H1 (cell line): ENCODE results near the gene HIPK1. TPM values are rescaled to one million over a fixed set of nuclear protein-coding genes. Genes with fewer than 3 reads are reported as not detected.

Source experiments
- CTCF ChIA-PET: fragments of 300-600 bp; sonication (Branson Sonifier 250); formaldehyde crosslinking; loops from one replicate; lab custom pipeline; 2021; ENCODE audit not compliant: partially characterized antibody; lab: Charles Lee
- POLR2A ChIA-PET: fragments of 300-600 bp; sonication (Branson Sonifier 250); formaldehyde crosslinking; loops from one replicate; lab custom pipeline; 2021; ENCODE audit warnings: inconsistent platforms; ENCODE audit not compliant: partially characterized antibody; lab: Charles Lee
- DNase-seq, 2 experiments: peaks; one replicate each; pipeline versions ENCODE4 v3.0.0 to v3.0.0-alpha.2; 2010 to 2022; ENCODE audit warnings: low spot score in 2 of 2, low read depth in 1 of 2, mixed read lengths in 1 of 2
- FAIRE-seq: peaks from 2 replicates; lab custom pipeline; 2011; peaks lifted over from hg19 to GRCh38; lab: Jason Lieb, UNC
- H2AFZ ChIP-seq: 2 replicates; pipeline ENCODE4 v1.8.1; 2012; ENCODE audit warnings: low read length, inconsistent platforms
- H2AK5ac ChIP-seq: 2 replicates; pipeline ENCODE4 v1.6.1; 2013; ENCODE audit warnings: low read depth, low read length
- H2BK120ac ChIP-seq: replicated peaks from 2 replicates; pipeline ENCODE3; 2013; ENCODE audit warnings: low read depth, low read length, inconsistent platforms
- H2BK12ac ChIP-seq: 2 replicates; pipeline ENCODE4 v1.6.1; 2013; ENCODE audit warnings: low read depth, low read length
- H2BK15ac ChIP-seq: 2 replicates; pipeline ENCODE4 v1.6.1; 2013; ENCODE audit warnings: low read length
- H2BK20ac ChIP-seq: 2 replicates; pipeline ENCODE4 v1.6.1; 2013; ENCODE audit warnings: low read length
- H2BK5ac ChIP-seq: 2 replicates; pipeline ENCODE4 v1.6.1; 2013; ENCODE audit warnings: low read depth, low read length
- H3K14ac ChIP-seq: 2 replicates; pipeline ENCODE4 v1.6.1; 2013; ENCODE audit warnings: inconsistent platforms; ENCODE audit not compliant: insufficient read length
- H3K18ac ChIP-seq: 2 replicates; pipeline ENCODE4 v1.6.1; 2013; ENCODE audit warnings: low read length; ENCODE audit errors: extremely low read depth
- H3K23ac ChIP-seq: 2 replicates; pipeline ENCODE4 v1.6.1; 2013; ENCODE audit warnings: inconsistent platforms; ENCODE audit not compliant: insufficient read length
- H3K23me2 ChIP-seq: 2 replicates; pipeline ENCODE4 v1.6.1; 2013; ENCODE audit warnings: low read depth, low read length
- H3K27ac ChIP-seq: 2 replicates; pipeline ENCODE4 v1.6.1; 2011; ENCODE audit warnings: low read depth, low read length, inconsistent platforms
- H3K27me3 ChIP-seq, 4 experiments: replicated peaks in 1 of 4; 1 replicate in 1 of 4; 2 replicates in 3 of 4; pipeline versions ENCODE4 v1.6.1 to v1.8.1; 2011 to 2013; ENCODE audit warnings: low read length in 3 of 4, mild to moderate bottlenecking in 3 of 4, inconsistent platforms in 2 of 4, mixed read lengths in 2 of 4, moderate library complexity in 1 of 4; ENCODE audit not compliant: control insufficient read depth in 3 of 4, insufficient read depth in 3 of 4; ENCODE audit errors: extremely low read depth in 1 of 4
- H3K36me3 ChIP-seq, 4 experiments: 2 replicates each; pipeline versions ENCODE4 v1.6.1 to v1.8.1; 2011 to 2013; ENCODE audit warnings: mild to moderate bottlenecking in 4 of 4, low read length in 3 of 4, moderate library complexity in 2 of 4, control low read depth in 1 of 4, inconsistent platforms in 1 of 4; ENCODE audit not compliant: insufficient read depth in 4 of 4, control insufficient read depth in 2 of 4
- H3K4ac ChIP-seq: replicated peaks from 2 replicates; pipeline ENCODE3; 2013; ENCODE audit warnings: low read length, low read depth, mixed read lengths, inconsistent platforms; ENCODE audit not compliant: insufficient read length
- H3K4me1 ChIP-seq, 4 experiments: replicated peaks in 1 of 4; 1 replicate in 1 of 4; 2 replicates in 3 of 4; pipeline versions ENCODE4 v1.6.1 to v1.8.1; 2011 to 2013; ENCODE audit warnings: low read length in 3 of 4, inconsistent platforms in 2 of 4, mixed read lengths in 1 of 4; ENCODE audit not compliant: insufficient read depth in 4 of 4, control insufficient read depth in 3 of 4
- H3K4me2 ChIP-seq, 2 experiments: 2 replicates each; pipeline versions ENCODE4 v1.6.1 to v1.8.1; 2011 to 2013; ENCODE audit warnings: low read depth in 2 of 2, low read length in 2 of 2, control low read depth in 1 of 2, inconsistent platforms in 1 of 2, mild to moderate bottlenecking in 1 of 2; ENCODE audit not compliant: insufficient read depth in 1 of 2
- H3K4me3 ChIP-seq, 4 experiments: fragments of 200-600, 300-600 bp in 1 of 4; sonication (generic), shearing (Covaris generic), sonication (Bioruptor Twin) in 1 of 4; 2 replicates each; pipeline versions ENCODE4 v1.5.1 to v1.8.1; 2011 to 2016; ENCODE audit warnings: low read length in 4 of 4, low read depth in 3 of 4, control low read depth in 2 of 4, inconsistent platforms in 2 of 4, mild to moderate bottlenecking in 2 of 4, mixed read lengths in 1 of 4, moderate library complexity in 1 of 4; ENCODE audit not compliant: insufficient read depth in 2 of 4; ENCODE audit errors: extremely low read depth in 1 of 4
- H3K56ac ChIP-seq: replicated peaks from 2 replicates; pipeline ENCODE3; 2013; ENCODE audit warnings: low read depth, mild to moderate bottlenecking, mixed read lengths, low read length, inconsistent platforms; ENCODE audit not compliant: insufficient read length
- H3K79me1 ChIP-seq: 2 replicates; pipeline ENCODE4 v1.6.1; 2013; ENCODE audit warnings: low read depth, low read length, control low read depth
- H3K79me2 ChIP-seq, 2 experiments: 2 replicates each; pipeline versions ENCODE4 v1.6.1 to v1.8.1; 2012 to 2013; ENCODE audit warnings: low read length in 2 of 2, mild to moderate bottlenecking in 2 of 2, inconsistent platforms in 1 of 2; ENCODE audit not compliant: insufficient read depth in 2 of 2, control insufficient read depth in 1 of 2
- H3K9ac ChIP-seq, 4 experiments: replicated peaks in 1 of 4; 1 replicate in 1 of 4; 2 replicates in 3 of 4; pipeline versions ENCODE4 v1.6.1 to v1.8.1; 2011 to 2013; ENCODE audit warnings: low read depth in 3 of 4, low read length in 3 of 4, control low read depth in 2 of 4, mild to moderate bottlenecking in 2 of 4, moderate library complexity in 2 of 4, inconsistent platforms in 1 of 4; ENCODE audit errors: extremely low read depth in 1 of 4
- H3K9me3 ChIP-seq, 2 experiments: 2 replicates each; pipeline versions ENCODE4 v1.6.1 to v1.8.1; 2012 to 2013; ENCODE audit warnings: mild to moderate bottlenecking in 2 of 2, moderate library complexity in 2 of 2, control low read depth in 1 of 2, inconsistent platforms in 1 of 2, low read depth in 1 of 2, low read length in 1 of 2, mixed read lengths in 1 of 2; ENCODE audit not compliant: insufficient read depth in 2 of 2
- H4K20me1 ChIP-seq, 2 experiments: replicated peaks in 1 of 2; 2 replicates each; pipeline versions ENCODE3 to v1.8.1; 2011 to 2013; ENCODE audit warnings: inconsistent platforms in 2 of 2, low read length in 2 of 2, mild to moderate bottlenecking in 1 of 2; ENCODE audit not compliant: insufficient read depth in 2 of 2, control insufficient read depth in 1 of 2
- H4K5ac ChIP-seq: 2 replicates; pipeline ENCODE4 v1.6.1; 2013; ENCODE audit warnings: low read length, low read depth, mixed read lengths, inconsistent platforms; ENCODE audit not compliant: insufficient read length
- H4K8ac ChIP-seq: 2 replicates; pipeline ENCODE4 v1.8.0; 2013; ENCODE audit warnings: mild to moderate bottlenecking, moderate library complexity, low read length, inconsistent platforms; ENCODE audit not compliant: insufficient read depth; ENCODE audit errors: extremely low read depth
- H4K91ac ChIP-seq: replicated peaks from 2 replicates; pipeline ENCODE3; 2013; ENCODE audit warnings: low read length, mixed read lengths, inconsistent platforms; ENCODE audit not compliant: insufficient read length
- BRCA1 ChIP-seq: IDR thresholded peaks from 2 replicates; pipeline ENCODE4 v1.6.1; 2012; ENCODE audit warnings: low read depth, low read length, improper control_type of control experiment
- CBX8 ChIP-seq: fragments of 300-800, 300-1000 bp; sonication (generic); IDR thresholded peaks from 2 replicates; pipeline ENCODE4 v1.7.1; 2016; ENCODE audit warnings: low read depth, low read length, borderline replicate concordance
- CEBPB ChIP-seq: IDR thresholded peaks from 2 replicates; pipeline ENCODE4 v1.6.1; 2012; ENCODE audit warnings: low read depth, low read length
- EZH2 ChIP-seq: fragments of 200-600 bp; sonication (generic); IDR thresholded peaks from 2 replicates; pipeline ENCODE4 v1.7.1; 2012; ENCODE audit warnings: low read depth, mild to moderate bottlenecking, moderate library complexity, low read length, inconsistent platforms; ENCODE audit not compliant: severe bottlenecking
- KDM4A ChIP-seq: IDR thresholded peaks from one replicate; pipeline ENCODE4 v1.7.1; 2012; ENCODE audit warnings: low read depth, mild to moderate bottlenecking, moderate library complexity, low read length, inconsistent platforms; ENCODE audit not compliant: severe bottlenecking
- KDM5A ChIP-seq: fragments of 200-600 bp; IDR thresholded peaks from 2 replicates; pipeline ENCODE4 v1.7.1; 2012; ENCODE audit warnings: mild to moderate bottlenecking, low read length, inconsistent platforms, mixed read lengths
- NRF1 ChIP-seq: IDR thresholded peaks from 2 replicates; pipeline ENCODE4 v1.6.1; 2011; ENCODE audit warnings: mild to moderate bottlenecking, low read depth, low read length, improper control_type of control experiment
- POLR2A ChIP-seq, 2 experiments: IDR thresholded peaks; 1 replicate in 1 of 2; 2 replicates in 1 of 2; pipeline ENCODE4 v1.6.1; 2011; ENCODE audit warnings: low read depth in 2 of 2, low read length in 2 of 2, mild to moderate bottlenecking in 2 of 2; ENCODE audit errors: control extremely low read depth in 1 of 2
- POLR2AphosphoS5 ChIP-seq: IDR thresholded peaks from 2 replicates; pipeline ENCODE4 v1.6.1; 2011; ENCODE audit warnings: low read depth, low read length
- RAD21 ChIP-seq, 2 experiments: IDR thresholded peaks in 1 of 2; conservative IDR thresholded peaks in 1 of 2; 2 replicates each; pipeline ENCODE4 v1.6.1; 2011; ENCODE audit warnings: low read depth in 2 of 2, low read length in 2 of 2, improper control_type of control experiment in 1 of 2, inconsistent platforms in 1 of 2, mild to moderate bottlenecking in 1 of 2, moderate library complexity in 1 of 2
- RBBP5 ChIP-seq: IDR thresholded peaks from 2 replicates; pipeline ENCODE4 v1.7.1; 2012; ENCODE audit warnings: low read depth, mild to moderate bottlenecking, inconsistent platforms, low read length, moderate library complexity, borderline replicate concordance
- RFX5 ChIP-seq: IDR thresholded peaks from 2 replicates; pipeline ENCODE4 v1.6.1; 2011; ENCODE audit warnings: low read depth, low read length, improper control_type of control experiment, borderline replicate concordance
- SIX5 ChIP-seq: IDR thresholded peaks from 2 replicates; pipeline ENCODE4 v1.6.1; 2011; ENCODE audit warnings: mild to moderate bottlenecking, low read depth, low read length
- SP2 ChIP-seq: IDR thresholded peaks from 2 replicates; pipeline ENCODE4 v1.6.1; 2012; ENCODE audit warnings: mild to moderate bottlenecking, low read length, inconsistent platforms
- SUZ12 ChIP-seq: fragments of 200-600 bp; sonication (generic); IDR thresholded peaks from 2 replicates; pipeline ENCODE4 v1.6.1; 2012; ENCODE audit warnings: mild to moderate bottlenecking, inconsistent platforms, low read length, moderate library complexity, mixed read lengths
- WGBS, 2 experiments: shearing (Covaris generic) in 1 of 2; methylation state at CpG; one replicate each; pipeline versions ENCODE4 v1.1.6 to v1.1.7; 2013 to 2015; ENCODE audit warnings: low lambda C conversion rate in 2 of 2, mixed read lengths in 2 of 2, inconsistent platforms in 1 of 2, low coverage in 1 of 2, missing lambda C conversion rate in 1 of 2; ENCODE audit not compliant: insufficient replicate concordance in 2 of 2, insufficient coverage in 1 of 2, insufficient read length in 1 of 2; ENCODE audit errors: extremely low coverage in 1 of 2, missing lambda C conversion rate in 1 of 2; 5-methylcytosine and 5-hydroxymethylcytosine counted together
- polyA plus RNA-seq, 7 experiments: library from polyadenylated mRNA; depleted of rRNA in 3 of 7; stranded (reverse) in 5 of 7; unstranded in 2 of 7; fragments of >200 nt in 5 of 7; fragments of 200-250 nt in 2 of 7; gene quantifications; 1 replicate in 5 of 7; 2 replicates in 1 of 7; 4 replicates in 1 of 7; pipeline versions ENCODE4 v1.2.1 to v1.2.3, GENCODE V29; 2011 to 2013; ENCODE audit warnings: missing spikeins in 2 of 7, mixed read lengths in 2 of 7
- total RNA-seq: library from RNA; stranded (reverse); fragmentation: NEBNext Ultra II Directional; extraction: Animal tissue kit (Norgen Biotek cat#: 25700); gene quantifications from 2 replicates; pipeline ENCODE4 v1.2.1, GENCODE V29; 2021

The HIPK1 gene
- total and polyA plus RNA-seq, 2 of the 8 experiments (the other 6 are each of a cell fraction or from before 2014, with no cell fraction given) = 46.2 to 64.3 TPM

GRCh38 chr1:113937146-113937545 is 8.0 kb downstream of the HIPK1 start:
- H3K27ac ChIP-seq = no peak overlapping the region
- H2AK5ac ChIP-seq = no peak overlapping the region
- H4K20me1 ChIP-seq = peaks cover 1 to 12% of the 10 kb centered on the region in 2 experiments
- peaks cover 18 to 79% of the 10 kb centered on the region in 2 experiments for H3K79me2 ChIP-seq
- no peak for DNase-seq
- H3K18ac ChIP-seq = no peak overlapping the region
- no peak overlapping the region for H2BK5ac ChIP-seq
- 59% methylated on average over 1 of the region's 1 CpG; no CpG with 5 or more reads in 1 of the 2 experiments for WGBS, 2 experiments
- H4K8ac ChIP-seq = no peak overlapping the region
- no peak overlapping the region for H3K4ac ChIP-seq
- FAIRE-seq = no peak
- H3K79me1 ChIP-seq = peaks cover 5% of the 10 kb centered on the region
- H2AFZ ChIP-seq = no peak overlapping the region
- H3K4me1 ChIP-seq = peaks cover 0 to 3% (median 0%) of the 10 kb centered on the region in 4 experiments; a peak in 3 of 7 replicates
- H3K36me3 ChIP-seq = peaks cover 5 to 12% (median 6%) of the 10 kb centered on the region in 4 experiments
- no peak overlapping the region for H2BK20ac ChIP-seq
- no peak overlapping the region for H2BK120ac ChIP-seq
- no peak overlapping the region for H4K91ac ChIP-seq
- no peak overlapping the region for H3K9ac ChIP-seq
- H3K23me2 ChIP-seq = no peaks in the 10 kb centered on the region
- no peak overlapping the region for H2BK15ac ChIP-seq
- H3K23ac ChIP-seq = no peak overlapping the region
- H4K5ac ChIP-seq = no peak overlapping the region
- no peaks in the 10 kb centered on the region for H3K27me3 ChIP-seq
- H3K4me3 ChIP-seq = no peak overlapping the region
- no peak overlapping the region for H3K14ac ChIP-seq
- no peak overlapping the region for H2BK12ac ChIP-seq
- POLR2A ChIA-PET = no interaction called here
- H3K4me2 ChIP-seq = no peak overlapping the region
- no peak overlapping the region for H3K56ac ChIP-seq
- CTCF ChIA-PET = interaction anchor here (0.6 to 1.6 kb wide), 4 partner anchors 11 to 327 kb away, joined by 3 to 5 read pairs (median 4); no protein-coding TSS in a partner anchor
- H3K9me3 ChIP-seq = no peaks in the 10 kb centered on the region
- TF ChIP-seq SIX5 (no peak), CBX8 (no peak), RFX5 (no peak), BRCA1 (no peak), KDM4A (no peak), RBBP5 (no peak), POLR2AphosphoS5 (no peak), EZH2 (no peak), CEBPB (no peak), RAD21 (IDR thresholded peaks at IDR 0.05 in 1 of 2, conservative IDR thresholded peaks at IDR 0.05 in 1 of 2; ENCODE audit: low read depth in 2 of 2, low read length in 2 of 2) (no peak), SP2 (no peak), NRF1 (no peak), SUZ12 (no peak), KDM5A (no peak), POLR2A (IDR thresholded peaks at IDR 0.05; ENCODE audit: control extremely low read depth in 1 of 2, low read depth in 2 of 2, low read length in 2 of 2) (no peak)
